SU-DHL-6 (cell line): ENCODE measurements around the gene RUVBL1.
A peak's percentile ranks its signal among the peaks of the same experiment; 100 is the strongest.

Source experiments
- H2AFZ ChIP-seq: fragments of 200-600 bp; sonication (generic); 2 replicates; pipeline ENCODE4 v1.6.1; 2014; ENCODE audit warnings: low read depth, mild to moderate bottlenecking, moderate library complexity, mixed read lengths, antibody characterized with exemption, low read length; ENCODE audit not compliant: severe bottlenecking
- H3F3A ChIP-seq: fragments of 200-600 bp; shearing (Covaris generic); 2 replicates; pipeline ENCODE4 v1.6.0; 2016; ENCODE audit warnings: antibody characterized with exemption, mild to moderate bottlenecking; ENCODE audit not compliant: insufficient read depth
- H3K27ac ChIP-seq: fragments of 200-600 bp; sonication (generic); 2 replicates; pipeline ENCODE4 v1.5.1; 2016; ENCODE audit warnings: low read depth, mild to moderate bottlenecking, low read length, moderate library complexity, mixed read lengths
- H3K27me3 ChIP-seq: fragments of 200-600 bp; sonication (generic), shearing (Covaris generic); 2 replicates; pipeline ENCODE4 v1.6.0; 2014; ENCODE audit warnings: mild to moderate bottlenecking, low read length
- H3K36me3 ChIP-seq: fragments of 200-600 bp; sonication (generic); 2 replicates; pipeline ENCODE4 v1.6.1; 2014; ENCODE audit warnings: mild to moderate bottlenecking, low read length, mixed read lengths
- H3K4me2 ChIP-seq: fragments of 300-600, 200-600 bp; shearing (Covaris generic), sonication (generic); 2 replicates; pipeline ENCODE4 v1.6.0; 2014; ENCODE audit warnings: low read length, low read depth, mild to moderate bottlenecking; ENCODE audit not compliant: poor library complexity, severe bottlenecking
- H3K4me3 ChIP-seq: fragments of 200-600 bp; sonication (generic); 2 replicates; pipeline ENCODE4 v1.5.1; 2014; ENCODE audit warnings: antibody characterized with exemption, low read length, mild to moderate bottlenecking, mixed read lengths; ENCODE audit not compliant: insufficient read depth, poor library complexity, severe bottlenecking
- H3K79me2 ChIP-seq: fragments of 200-600 bp; sonication (generic); 2 replicates; pipeline ENCODE4 v1.6.1; 2014; ENCODE audit warnings: mild to moderate bottlenecking, low read length, moderate library complexity; ENCODE audit not compliant: insufficient read depth
- H3K9ac ChIP-seq: fragments of 200-600 bp; sonication (generic); 2 replicates; pipeline ENCODE4 v1.7.0; 2014; ENCODE audit warnings: mild to moderate bottlenecking, low read length
- H3K9me2 ChIP-seq: fragments of 200-600 bp; sonication (generic); replicated peaks from 2 replicates; pipeline ENCODE4 v1.6.1; 2014; ENCODE audit warnings: low read length; ENCODE audit not compliant: insufficient read depth
- H3K9me3 ChIP-seq: fragments of 200-600 bp; sonication (generic); 2 replicates; pipeline ENCODE4 v1.6.1; 2014; ENCODE audit warnings: low read length, mixed read lengths; ENCODE audit not compliant: insufficient read depth
- H4K20me1 ChIP-seq: fragments of 200-600 bp; sonication (generic); 2 replicates; pipeline ENCODE4 v1.6.1; 2014; ENCODE audit warnings: low read depth, mild to moderate bottlenecking, antibody characterized with exemption, low read length, moderate library complexity, mixed read lengths
- CTCF ChIP-seq: fragments of 200-600 bp; sonication (generic); IDR thresholded peaks from one replicate; pipeline ENCODE4 v1.5.1; 2017; ENCODE audit warnings: antibody characterized with exemption, mild to moderate bottlenecking, low read length, moderate library complexity; ENCODE audit not compliant: insufficient read depth, poor library complexity, severe bottlenecking
- EZH2phosphoT487 ChIP-seq: fragments of 200-600 bp; sonication (generic), shearing (Covaris generic); conservative IDR thresholded peaks from 2 replicates; pipeline ENCODE4 v1.6.1; 2018; ENCODE audit warnings: mild to moderate bottlenecking, antibody characterized with exemption, low read length, moderate library complexity, mixed read lengths

The RUVBL1 gene

GRCh38 chr3:128152419-128153155 lies 29.0 kb upstream of the RUVBL1 start:
- Histone ChIP-seq H4K20me1 (no peaks in the 10 kb centered on the region), H3K79me2 (peaks cover 27% of the 10 kb centered on the region), H3K9ac (peak overlapping the region; percentile 94), H3K9me2 (no peaks in the 10 kb centered on the region), H2AFZ (peak overlapping the region; percentile 99), H3K36me3 (no peaks in the 10 kb centered on the region; the same call in 1 of the 2 replicates), H3K4me3 (peak overlapping the region; percentile 84), H3F3A (peaks cover 8% of the 10 kb centered on the region), H3K27me3 (no peaks in the 10 kb centered on the region), H3K4me2 (peak overlapping the region; percentile 69), H3K9me3 (no peaks in the 10 kb centered on the region), H3K27ac (peak overlapping the region; percentile 54; the same call in 1 of the 2 replicates)
- no peak for TF ChIP-seq EZH2phosphoT487
- no peak for TF ChIP-seq CTCF

GRCh38 chr3:128151758-128152274 lies 28.2 kb upstream of the RUVBL1 start:
- H3K4me2 ChIP-seq, result no peak overlapping the region
- no peaks in the 10 kb centered on the region for H4K20me1 ChIP-seq
- H3K4me3 ChIP-seq, result no peak overlapping the region
- H2AFZ ChIP-seq, result no peak overlapping the region
- H3K27me3 ChIP-seq, result no peaks in the 10 kb centered on the region
- no peaks in the 10 kb centered on the region for H3K9me2 ChIP-seq
- H3K9me3 ChIP-seq, result no peaks in the 10 kb centered on the region
- H3F3A ChIP-seq, result peaks cover 8% of the 10 kb centered on the region
- no peak overlapping the region for H3K27ac ChIP-seq
- no peak for TF ChIP-seq EZH2phosphoT487
- TF ChIP-seq CTCF, result no peak
- no peak overlapping the region for H3K9ac ChIP-seq
- no peaks in the 10 kb centered on the region; the same call in 1 of the 2 replicates for H3K36me3 ChIP-seq
- peaks cover 27% of the 10 kb centered on the region for H3K79me2 ChIP-seq

GRCh38 chr3:128149650-128150049 lies 26.0 kb upstream of the RUVBL1 start:
- TF ChIP-seq EZH2phosphoT487 (no peak), CTCF (no peak)
- Histone ChIP-seq H3K4me2 (no peak overlapping the region), H3K36me3 (no peaks in the 10 kb centered on the region), H2AFZ (no peak overlapping the region), H3K79me2 (peaks cover 9% of the 10 kb centered on the region), H3K4me3 (no peak overlapping the region), H4K20me1 (no peaks in the 10 kb centered on the region), H3K9ac (no peak overlapping the region), H3K27ac (no peak overlapping the region), H3F3A (peaks cover 8% of the 10 kb centered on the region), H3K27me3 (no peaks in the 10 kb centered on the region), H3K9me3 (no peaks in the 10 kb centered on the region), H3K9me2 (no peaks in the 10 kb centered on the region)
